SU-DHL-6 (cell line): Measurements from ENCODE around the gene RPL22.

Source experiments
- H2AFZ ChIP-seq: fragments of 200-600 bp; sonication (generic); 2 replicates; pipeline ENCODE4 v1.6.1; 2014; ENCODE audit warnings: low read depth, mild to moderate bottlenecking, moderate library complexity, mixed read lengths, antibody characterized with exemption, low read length; ENCODE audit not compliant: severe bottlenecking
- H3F3A ChIP-seq: fragments of 200-600 bp; shearing (Covaris generic); 2 replicates; pipeline ENCODE4 v1.6.0; 2016; ENCODE audit warnings: antibody characterized with exemption, mild to moderate bottlenecking; ENCODE audit not compliant: insufficient read depth
- H3K27ac ChIP-seq: fragments of 200-600 bp; sonication (generic); 2 replicates; pipeline ENCODE4 v1.5.1; 2016; ENCODE audit warnings: low read depth, mild to moderate bottlenecking, low read length, moderate library complexity, mixed read lengths
- H3K27me3 ChIP-seq: fragments of 200-600 bp; sonication (generic), shearing (Covaris generic); 2 replicates; pipeline ENCODE4 v1.6.0; 2014; ENCODE audit warnings: mild to moderate bottlenecking, low read length
- H3K36me3 ChIP-seq: fragments of 200-600 bp; sonication (generic); 2 replicates; pipeline ENCODE4 v1.6.1; 2014; ENCODE audit warnings: mild to moderate bottlenecking, low read length, mixed read lengths
- H3K4me2 ChIP-seq: fragments of 300-600, 200-600 bp; shearing (Covaris generic), sonication (generic); 2 replicates; pipeline ENCODE4 v1.6.0; 2014; ENCODE audit warnings: low read length, low read depth, mild to moderate bottlenecking; ENCODE audit not compliant: poor library complexity, severe bottlenecking
- H3K4me3 ChIP-seq: fragments of 200-600 bp; sonication (generic); 2 replicates; pipeline ENCODE4 v1.5.1; 2014; ENCODE audit warnings: antibody characterized with exemption, low read length, mild to moderate bottlenecking, mixed read lengths; ENCODE audit not compliant: insufficient read depth, poor library complexity, severe bottlenecking
- H3K79me2 ChIP-seq: fragments of 200-600 bp; sonication (generic); 2 replicates; pipeline ENCODE4 v1.6.1; 2014; ENCODE audit warnings: mild to moderate bottlenecking, low read length, moderate library complexity; ENCODE audit not compliant: insufficient read depth
- H3K9ac ChIP-seq: fragments of 200-600 bp; sonication (generic); 2 replicates; pipeline ENCODE4 v1.7.0; 2014; ENCODE audit warnings: mild to moderate bottlenecking, low read length
- H3K9me2 ChIP-seq: fragments of 200-600 bp; sonication (generic); replicated peaks from 2 replicates; pipeline ENCODE4 v1.6.1; 2014; ENCODE audit warnings: low read length; ENCODE audit not compliant: insufficient read depth
- H3K9me3 ChIP-seq: fragments of 200-600 bp; sonication (generic); 2 replicates; pipeline ENCODE4 v1.6.1; 2014; ENCODE audit warnings: low read length, mixed read lengths; ENCODE audit not compliant: insufficient read depth
- H4K20me1 ChIP-seq: fragments of 200-600 bp; sonication (generic); 2 replicates; pipeline ENCODE4 v1.6.1; 2014; ENCODE audit warnings: low read depth, mild to moderate bottlenecking, antibody characterized with exemption, low read length, moderate library complexity, mixed read lengths
- CTCF ChIP-seq: fragments of 200-600 bp; sonication (generic); IDR thresholded peaks from one replicate; pipeline ENCODE4 v1.5.1; 2017; ENCODE audit warnings: antibody characterized with exemption, mild to moderate bottlenecking, low read length, moderate library complexity; ENCODE audit not compliant: insufficient read depth, poor library complexity, severe bottlenecking
- EZH2phosphoT487 ChIP-seq: fragments of 200-600 bp; sonication (generic), shearing (Covaris generic); conservative IDR thresholded peaks from 2 replicates; pipeline ENCODE4 v1.6.1; 2018; ENCODE audit warnings: mild to moderate bottlenecking, antibody characterized with exemption, low read length, moderate library complexity, mixed read lengths

The RPL22 gene

GRCh38 chr1:6241887-6242740 is 42.7 kb upstream of the RPL22 start:
- no peaks in the 10 kb centered on the region for H4K20me1 ChIP-seq
- H3K79me2 ChIP-seq = no peaks in the 10 kb centered on the region
- no peak overlapping the region for H3K4me2 ChIP-seq
- no peaks in the 10 kb centered on the region for H3K9me3 ChIP-seq
- H3K36me3 ChIP-seq = no peaks in the 10 kb centered on the region
- H2AFZ ChIP-seq = no peak overlapping the region
- H3K4me3 ChIP-seq = no peak overlapping the region
- TF ChIP-seq CTCF = no peak
- TF ChIP-seq EZH2phosphoT487 = 0 out of 2 replicates have a peak, but pooled peaks have one; percentile 32
- H3K27ac ChIP-seq = no peak overlapping the region
- H3K9ac ChIP-seq = no peak overlapping the region
- H3K27me3 ChIP-seq = no peaks in the 10 kb centered on the region
- H3F3A ChIP-seq = no peaks in the 10 kb centered on the region
- H3K9me2 ChIP-seq = no peaks in the 10 kb centered on the region

GRCh38 chr1:6241107-6241886 is 41.9 kb upstream of the RPL22 start:
- Histone ChIP-seq H4K20me1 (no peaks in the 10 kb centered on the region), H2AFZ (no peak overlapping the region), H3K9me3 (no peaks in the 10 kb centered on the region), H3K27ac (no peak overlapping the region), H3F3A (no peaks in the 10 kb centered on the region), H3K4me3 (no peak overlapping the region), H3K27me3 (no peaks in the 10 kb centered on the region), H3K9me2 (no peaks in the 10 kb centered on the region), H3K4me2 (no peak overlapping the region), H3K36me3 (no peaks in the 10 kb centered on the region), H3K9ac (no peak overlapping the region), H3K79me2 (no peaks in the 10 kb centered on the region)
- TF ChIP-seq EZH2phosphoT487 = no peak
- no peak for TF ChIP-seq CTCF

GRCh38 chr1:6239950-6240768 is 40.8 kb upstream of the RPL22 start:
- Histone ChIP-seq H3K27me3 (no peaks in the 10 kb centered on the region), H3K9ac (no peak overlapping the region), H4K20me1 (no peaks in the 10 kb centered on the region), H3K27ac (no peak overlapping the region), H3K9me2 (no peaks in the 10 kb centered on the region), H3F3A (no peaks in the 10 kb centered on the region), H3K9me3 (no peaks in the 10 kb centered on the region), H3K79me2 (peaks cover 3% of the 10 kb centered on the region), H3K36me3 (no peaks in the 10 kb centered on the region), H3K4me2 (no peak overlapping the region), H2AFZ (no peak overlapping the region), H3K4me3 (no peak overlapping the region)
- TF ChIP-seq EZH2phosphoT487 = no peak
- TF ChIP-seq CTCF = no peak
